SK-N-SH treated with all-trans-retinoic acid at 6 μM for 48 hours (cell line): ENCODE results near the gene CPVL.

Source experiments
- ARNTL ChIP-seq: fragments of 450-650 bp; formaldehyde crosslinking; IDR thresholded peaks from 2 replicates; pipeline ENCODE4 v1.5.0; 2020; ENCODE audit warnings: low read depth, mild to moderate bottlenecking, moderate library complexity, borderline replicate concordance
- BACH2 ChIP-seq: fragments of 250-450 bp; sonication (Bioruptor Pico); IDR thresholded peaks from 2 replicates; pipeline ENCODE4 v1.9.0; 2021; ENCODE audit warnings: mild to moderate bottlenecking, borderline replicate concordance
- CSDC2 ChIP-seq: fragments of 250-450 bp; sonication (Bioruptor Pico); IDR thresholded peaks from 2 replicates; pipeline ENCODE4 v1.5.0; 2020; ENCODE audit warnings: mild to moderate bottlenecking, moderate library complexity
- ISL1 ChIP-seq: fragments of 250-450 bp; sonication (Bioruptor Pico); IDR thresholded peaks from 2 replicates; pipeline ENCODE4 v2.1.2; 2022; ENCODE audit warnings: mild to moderate bottlenecking, moderate library complexity
- OSR1 ChIP-seq: fragments of 250-450 bp; sonication (Bioruptor Pico); IDR thresholded peaks from 2 replicates; pipeline ENCODE4 v1.8.0; 2022; ENCODE audit warnings: moderate library complexity, mild to moderate bottlenecking, inconsistent platforms
- POU6F1 ChIP-seq: fragments of 250-450 bp; sonication (Bioruptor Pico); IDR thresholded peaks from 2 replicates; pipeline ENCODE4 v1.8.0; 2021; ENCODE audit warnings: low read depth, mild to moderate bottlenecking, moderate library complexity, borderline replicate concordance
- RARB ChIP-seq: fragments of 250-450 bp; sonication (Bioruptor Pico); IDR thresholded peaks from 2 replicates; pipeline ENCODE4 v1.8.0; 2021; ENCODE audit warnings: mild to moderate bottlenecking, moderate library complexity
- TOX ChIP-seq: fragments of 250-450 bp; sonication (Bioruptor Pico); IDR thresholded peaks from 2 replicates; pipeline ENCODE4 v1.8.0; 2021; ENCODE audit warnings: mild to moderate bottlenecking, moderate library complexity, borderline replicate concordance
- ZC3H10 ChIP-seq: fragments of 250-450 bp; sonication (Bioruptor Pico); IDR thresholded peaks from 2 replicates; pipeline ENCODE4 v1.5.1; 2021; ENCODE audit warnings: mild to moderate bottlenecking, moderate library complexity
- ZFP3 ChIP-seq: fragments of 250-450 bp; sonication (Bioruptor Pico); IDR thresholded peaks from 2 replicates; pipeline ENCODE4 v1.5.0; 2020; ENCODE audit warnings: mild to moderate bottlenecking, moderate library complexity
- TF ChIP-seq, protein P1 (sequence below): fragments of 250-450 bp; sonication (Bioruptor Pico); IDR thresholded peaks from 2 replicates; pipeline ENCODE4 v1.5.1; 2020; ENCODE audit warnings: low read depth, mild to moderate bottlenecking, moderate library complexity

- TF ChIP-seq ZFP3 (CRISPR knock-in tag) = no peak
- no peak for TF ChIP-seq POU6F1
- TF ChIP-seq ARNTL (CRISPR knock-in tag) = no peak
- TF ChIP-seq BACH2 (CRISPR knock-in tag) = no peak
- TF ChIP-seq ZC3H10 (CRISPR knock-in tag) = no peak
- no peak for TF ChIP-seq RARB (CRISPR knock-in tag)
- TF ChIP-seq, protein P1, sequence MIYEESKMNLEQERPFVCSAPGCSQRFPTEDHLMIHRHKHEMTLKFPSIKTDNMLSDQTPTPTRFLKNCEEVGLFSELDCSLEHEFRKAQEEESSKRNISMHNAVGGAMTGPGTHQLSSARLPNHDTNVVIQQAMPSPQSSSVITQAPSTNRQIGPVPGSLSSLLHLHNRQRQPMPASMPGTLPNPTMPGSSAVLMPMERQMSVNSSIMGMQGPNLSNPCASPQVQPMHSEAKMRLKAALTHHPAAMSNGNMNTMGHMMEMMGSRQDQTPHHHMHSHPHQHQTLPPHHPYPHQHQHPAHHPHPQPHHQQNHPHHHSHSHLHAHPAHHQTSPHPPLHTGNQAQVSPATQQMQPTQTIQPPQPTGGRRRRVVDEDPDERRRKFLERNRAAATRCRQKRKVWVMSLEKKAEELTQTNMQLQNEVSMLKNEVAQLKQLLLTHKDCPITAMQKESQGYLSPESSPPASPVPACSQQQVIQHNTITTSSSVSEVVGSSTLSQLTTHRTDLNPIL (CRISPR knock-in tag) = no peak
- no peak for TF ChIP-seq CSDC2 (CRISPR knock-in tag)
- TF ChIP-seq OSR1 (CRISPR knock-in tag) = no peak
- no peak for TF ChIP-seq TOX (CRISPR knock-in tag)
- no peak for TF ChIP-seq ISL1 (CRISPR knock-in tag)
Measured at GRCh38 chr7:29080803-29081202, 65.5 kb downstream of the CPVL start.
